Measurements from ENCODE around the gene COQ8A. TPM values are rescaled to one million over a fixed set of nuclear protein-coding genes. Genes with fewer than 3 reads are reported as not detected.

COQ8A gene
- total RNA-seq (2014; rRNA removed; shearing (Covaris generic)) = 8.4 and 8.9 TPM in 2 replicates

- peak; percentile 99 for DNase-seq (ENCODE audit: low read depth)
Measured at GRCh38 chr1:226940029-226940805, at the start of gene COQ8A. COQ8A (plus strand) TSS chr1:226940294; CDS start chr1:226961386, 21,092 bp downstream.

GRCh38 chr1:226890331-226891108, 49.6 kb upstream of the COQ8A start:
- no peak for DNase-seq (ENCODE audit: low read depth)

- no peak for DNase-seq (ENCODE audit: low read depth)
Measured at GRCh38 chr1:226891346-226891745, 48.7 kb upstream of the COQ8A start.

GRCh38 chr1:226891846-226892523, 48.1 kb upstream of the COQ8A start:
- DNase-seq (ENCODE audit: low read depth) = no peak

GRCh38 chr1:226892524-226892875, 47.6 kb upstream of the COQ8A start:
- no peak for DNase-seq (ENCODE audit: low read depth)

GRCh38 chr1:226893936-226894335, 46.2 kb upstream of the COQ8A start:
- no peak for DNase-seq (ENCODE audit: low read depth)

GRCh38 chr1:226894826-226895225, 45.3 kb upstream of the COQ8A start:
- no peak for DNase-seq (ENCODE audit: low read depth)

- DNase-seq (ENCODE audit: low read depth) = no peak
Measured at GRCh38 chr1:226895644-226896043, 44.5 kb upstream of the COQ8A start.

- DNase-seq (ENCODE audit: low read depth) = no peak
Measured at GRCh38 chr1:226898246-226898645, 41.8 kb upstream of the COQ8A start.

GRCh38 chr1:226901421-226901820, 38.7 kb upstream of the COQ8A start:
- DNase-seq (ENCODE audit: low read depth) = no peak

- DNase-seq (ENCODE audit: low read depth) = no peak
Measured at GRCh38 chr1:226902601-226903000, 37.5 kb upstream of the COQ8A start.

GRCh38 chr1:226903819-226904716, 36.0 kb upstream of the COQ8A start:
- no peak for DNase-seq (ENCODE audit: low read depth)

- no peak for DNase-seq (ENCODE audit: low read depth)
Measured at GRCh38 chr1:226904772-226905171, 35.3 kb upstream of the COQ8A start.

- DNase-seq (ENCODE audit: low read depth) = no peak
Measured at GRCh38 chr1:226908419-226908818, 31.7 kb upstream of the COQ8A start.

GRCh38 chr1:226908913-226909312, 31.2 kb upstream of the COQ8A start:
- peak; percentile 5 for DNase-seq (ENCODE audit: low read depth)

- no peak for DNase-seq (ENCODE audit: low read depth)
Measured at GRCh38 chr1:226912587-226913176, 27.4 kb upstream of the COQ8A start.

- no peak for DNase-seq (ENCODE audit: low read depth)
Measured at GRCh38 chr1:226915672-226915995, 24.5 kb upstream of the COQ8A start.

- DNase-seq (ENCODE audit: low read depth) = no peak
Measured at GRCh38 chr1:226916497-226916896, 23.6 kb upstream of the COQ8A start.

GRCh38 chr1:226919587-226919986, 20.5 kb upstream of the COQ8A start:
- DNase-seq (ENCODE audit: low read depth) = no peak

GRCh38 chr1:226919995-226920394, 20.1 kb upstream of the COQ8A start:
- no peak for DNase-seq (ENCODE audit: low read depth)

- no peak for DNase-seq (ENCODE audit: low read depth)
Measured at GRCh38 chr1:226920446-226920894, 19.6 kb upstream of the COQ8A start.

All from RPMI7951 (cell line).